SU-DHL-6 (cell line): ENCODE data around the gene HDGF.

Source experiments
- H2AFZ ChIP-seq: fragments of 200-600 bp; sonication (generic); 2 replicates; pipeline ENCODE4 v1.6.1; 2014; ENCODE audit warnings: low read depth, mild to moderate bottlenecking, moderate library complexity, mixed read lengths, antibody characterized with exemption, low read length; ENCODE audit not compliant: severe bottlenecking
- H3F3A ChIP-seq: fragments of 200-600 bp; shearing (Covaris generic); 2 replicates; pipeline ENCODE4 v1.6.0; 2016; ENCODE audit warnings: antibody characterized with exemption, mild to moderate bottlenecking; ENCODE audit not compliant: insufficient read depth
- H3K27ac ChIP-seq: fragments of 200-600 bp; sonication (generic); 2 replicates; pipeline ENCODE4 v1.5.1; 2016; ENCODE audit warnings: low read depth, mild to moderate bottlenecking, low read length, moderate library complexity, mixed read lengths
- H3K27me3 ChIP-seq: fragments of 200-600 bp; sonication (generic), shearing (Covaris generic); 2 replicates; pipeline ENCODE4 v1.6.0; 2014; ENCODE audit warnings: mild to moderate bottlenecking, low read length
- H3K36me3 ChIP-seq: fragments of 200-600 bp; sonication (generic); 2 replicates; pipeline ENCODE4 v1.6.1; 2014; ENCODE audit warnings: mild to moderate bottlenecking, low read length, mixed read lengths
- H3K4me2 ChIP-seq: fragments of 300-600, 200-600 bp; shearing (Covaris generic), sonication (generic); 2 replicates; pipeline ENCODE4 v1.6.0; 2014; ENCODE audit warnings: low read length, low read depth, mild to moderate bottlenecking; ENCODE audit not compliant: poor library complexity, severe bottlenecking
- H3K4me3 ChIP-seq: fragments of 200-600 bp; sonication (generic); 2 replicates; pipeline ENCODE4 v1.5.1; 2014; ENCODE audit warnings: antibody characterized with exemption, low read length, mild to moderate bottlenecking, mixed read lengths; ENCODE audit not compliant: insufficient read depth, poor library complexity, severe bottlenecking
- H3K79me2 ChIP-seq: fragments of 200-600 bp; sonication (generic); 2 replicates; pipeline ENCODE4 v1.6.1; 2014; ENCODE audit warnings: mild to moderate bottlenecking, low read length, moderate library complexity; ENCODE audit not compliant: insufficient read depth
- H3K9ac ChIP-seq: fragments of 200-600 bp; sonication (generic); 2 replicates; pipeline ENCODE4 v1.7.0; 2014; ENCODE audit warnings: mild to moderate bottlenecking, low read length
- H3K9me2 ChIP-seq: fragments of 200-600 bp; sonication (generic); replicated peaks from 2 replicates; pipeline ENCODE4 v1.6.1; 2014; ENCODE audit warnings: low read length; ENCODE audit not compliant: insufficient read depth
- H3K9me3 ChIP-seq: fragments of 200-600 bp; sonication (generic); 2 replicates; pipeline ENCODE4 v1.6.1; 2014; ENCODE audit warnings: low read length, mixed read lengths; ENCODE audit not compliant: insufficient read depth
- H4K20me1 ChIP-seq: fragments of 200-600 bp; sonication (generic); 2 replicates; pipeline ENCODE4 v1.6.1; 2014; ENCODE audit warnings: low read depth, mild to moderate bottlenecking, antibody characterized with exemption, low read length, moderate library complexity, mixed read lengths
- CTCF ChIP-seq: fragments of 200-600 bp; sonication (generic); IDR thresholded peaks from one replicate; pipeline ENCODE4 v1.5.1; 2017; ENCODE audit warnings: antibody characterized with exemption, mild to moderate bottlenecking, low read length, moderate library complexity; ENCODE audit not compliant: insufficient read depth, poor library complexity, severe bottlenecking
- EZH2phosphoT487 ChIP-seq: fragments of 200-600 bp; sonication (generic), shearing (Covaris generic); conservative IDR thresholded peaks from 2 replicates; pipeline ENCODE4 v1.6.1; 2018; ENCODE audit warnings: mild to moderate bottlenecking, antibody characterized with exemption, low read length, moderate library complexity, mixed read lengths

Gene HDGF

GRCh38 chr1:156743367-156744302, 7.8 kb downstream of the HDGF start:
- Histone ChIP-seq H3K9me2 (no peaks in the 10 kb centered on the region), H3K79me2 (peaks cover 49% of the 10 kb centered on the region), H3F3A (peaks cover 32% of the 10 kb centered on the region), H3K9me3 (no peaks in the 10 kb centered on the region), H3K4me3 (no peak overlapping the region), H3K4me2 (no peak overlapping the region), H3K36me3 (no peaks in the 10 kb centered on the region), H3K27ac (no peak overlapping the region), H4K20me1 (no peaks in the 10 kb centered on the region; the same call in 1 of the 2 replicates), H3K27me3 (no peaks in the 10 kb centered on the region), H3K9ac (no peak overlapping the region), H2AFZ (no peak overlapping the region)
- TF ChIP-seq CTCF (no peak), EZH2phosphoT487 (no peak)

GRCh38 chr1:156742801-156743200, 8.7 kb downstream of the HDGF start:
- H3F3A ChIP-seq: peaks cover 29% of the 10 kb centered on the region
- TF ChIP-seq EZH2phosphoT487 (no peak), CTCF (no peak)
- H3K9me3 ChIP-seq: no peaks in the 10 kb centered on the region
- no peaks in the 10 kb centered on the region; the same call in 1 of the 2 replicates for H4K20me1 ChIP-seq
- no peak overlapping the region for H2AFZ ChIP-seq
- H3K27me3 ChIP-seq: no peaks in the 10 kb centered on the region
- no peaks in the 10 kb centered on the region for H3K36me3 ChIP-seq
- H3K4me2 ChIP-seq: no peak overlapping the region
- H3K4me3 ChIP-seq: no peak overlapping the region
- no peak overlapping the region for H3K27ac ChIP-seq
- peaks cover 41% of the 10 kb centered on the region for H3K79me2 ChIP-seq
- H3K9me2 ChIP-seq: no peaks in the 10 kb centered on the region
- H3K9ac ChIP-seq: no peak overlapping the region

GRCh38 chr1:156742017-156742416, 9.5 kb downstream of the HDGF start:
- Histone ChIP-seq H3K79me2 (peaks cover 34% of the 10 kb centered on the region), H2AFZ (no peak overlapping the region), H3K9ac (no peak overlapping the region), H3F3A (peaks cover 32% of the 10 kb centered on the region), H4K20me1 (no peaks in the 10 kb centered on the region; the same call in 1 of the 2 replicates), H3K9me2 (no peaks in the 10 kb centered on the region), H3K36me3 (no peaks in the 10 kb centered on the region), H3K9me3 (no peaks in the 10 kb centered on the region), H3K4me3 (no peak overlapping the region), H3K4me2 (peak overlapping the region; percentile 96), H3K27me3 (no peaks in the 10 kb centered on the region), H3K27ac (peak overlapping the region; percentile 72)
- TF ChIP-seq EZH2phosphoT487 (no peak), CTCF (no peak)
